ENCODE results near the gene EXOC4. TPM values are rescaled to one million over a fixed set of nuclear protein-coding genes. Genes with fewer than 3 reads are reported as not detected.

The EXOC4 gene
- total RNA-seq, 3 donors from 2014 or later, result 88.3 to 136 (median 99.6) TPM

- no peak overlapping the region for H3K27ac ChIP-seq
- intact Hi-C loops (cut with DNase I; ENCODE audit: low total_unique reads), result no loop called here
- no peaks in the 10 kb centered on the region for H3K4me1 ChIP-seq
- no peaks in the 10 kb centered on the region for H3K36me3 ChIP-seq
- no peak for DNase-seq (ENCODE audit: low spot score in 2 of 2)
- TF ChIP-seq POLR2AphosphoS5 (IDR thresholded peaks at IDR 0.05) (no peak), CTCF (IDR thresholded peaks at IDR 0.05) (no peak), POLR2A (IDR thresholded peaks at IDR 0.05) (no peak)
- no peaks in the 10 kb centered on the region for H3K27me3 ChIP-seq
- peaks cover 3 to 9% of the 10 kb centered on the region in 2 donors for H3K9me3 ChIP-seq
- H3K4me3 ChIP-seq, result no peak overlapping the region
Measured at GRCh38 chr7:133349101-133349500, 96.2 kb downstream of the EXOC4 start.

- no peak for DNase-seq (ENCODE audit: low spot score in 2 of 2)
- TF ChIP-seq CTCF (IDR thresholded peaks at IDR 0.05) (no peak), POLR2AphosphoS5 (IDR thresholded peaks at IDR 0.05) (no peak), POLR2A (IDR thresholded peaks at IDR 0.05) (no peak)
- H3K4me1 ChIP-seq, result no peaks in the 10 kb centered on the region
- no peaks in the 10 kb centered on the region for H3K27me3 ChIP-seq
- H3K36me3 ChIP-seq, result no peaks in the 10 kb centered on the region
- intact Hi-C loops (cut with DNase I; ENCODE audit: low total_unique reads), result no loop called here
- peaks cover 3 to 9% of the 10 kb centered on the region in 2 donors for H3K9me3 ChIP-seq
- H3K27ac ChIP-seq, result no peak overlapping the region
- no peak overlapping the region for H3K4me3 ChIP-seq
Measured at GRCh38 chr7:133352430-133352829, 99.6 kb downstream of the EXOC4 start.

GRCh38 chr7:133353775-133354174, 100.9 kb downstream of the EXOC4 start:
- Histone ChIP-seq H3K4me3 (no peak overlapping the region), H3K27ac (no peak overlapping the region), H3K4me1 (no peaks in the 10 kb centered on the region), H3K36me3 (no peaks in the 10 kb centered on the region), H3K9me3 (peaks cover 3 to 9% of the 10 kb centered on the region in 2 donors), H3K27me3 (no peaks in the 10 kb centered on the region)
- TF ChIP-seq CTCF (IDR thresholded peaks at IDR 0.05), result no peak
- TF ChIP-seq POLR2AphosphoS5 (IDR thresholded peaks at IDR 0.05), result no peak
- TF ChIP-seq POLR2A (IDR thresholded peaks at IDR 0.05), result no peak
- no peak for DNase-seq (ENCODE audit: low spot score in 2 of 2)
- intact Hi-C loops (cut with DNase I; ENCODE audit: low total_unique reads), result no loop called here

GRCh38 chr7:133354546-133355324, 101.9 kb downstream of the EXOC4 start:
- H3K27ac ChIP-seq, result no peak overlapping the region
- peaks cover 3 to 9% of the 10 kb centered on the region in 2 donors for H3K9me3 ChIP-seq
- H3K4me1 ChIP-seq, result no peaks in the 10 kb centered on the region

More at GRCh38 chr7:133354546-133355324, 101.9 kb downstream of the EXOC4 start:
- DNase-seq (ENCODE audit: low spot score in 2 of 2), result no peak
- Histone ChIP-seq H3K27me3 (no peaks in the 10 kb centered on the region), H3K36me3 (no peaks in the 10 kb centered on the region), H3K4me3 (no peak overlapping the region)
- intact Hi-C loops (cut with DNase I; ENCODE audit: low total_unique reads), result no loop called here
- TF ChIP-seq CTCF (IDR thresholded peaks at IDR 0.05), result no peak
- TF ChIP-seq POLR2AphosphoS5 (IDR thresholded peaks at IDR 0.05), result no peak
- TF ChIP-seq POLR2A (IDR thresholded peaks at IDR 0.05), result no peak
